Astrocyte of the hippocampus (primary cell): Measurements from ENCODE around the gene TUT1.
"Not testable (repeated sequence)": the region's sequence is repeated elsewhere in the genome, so short reads cannot be mapped to it uniquely, and the experiment has no call there.

Experiments used
- DNase-seq: peaks from one replicate; pipeline ENCODE4 v3.0.0; 2011; ENCODE audit warnings: low read depth, low spot score

TUT1 gene, protein sequence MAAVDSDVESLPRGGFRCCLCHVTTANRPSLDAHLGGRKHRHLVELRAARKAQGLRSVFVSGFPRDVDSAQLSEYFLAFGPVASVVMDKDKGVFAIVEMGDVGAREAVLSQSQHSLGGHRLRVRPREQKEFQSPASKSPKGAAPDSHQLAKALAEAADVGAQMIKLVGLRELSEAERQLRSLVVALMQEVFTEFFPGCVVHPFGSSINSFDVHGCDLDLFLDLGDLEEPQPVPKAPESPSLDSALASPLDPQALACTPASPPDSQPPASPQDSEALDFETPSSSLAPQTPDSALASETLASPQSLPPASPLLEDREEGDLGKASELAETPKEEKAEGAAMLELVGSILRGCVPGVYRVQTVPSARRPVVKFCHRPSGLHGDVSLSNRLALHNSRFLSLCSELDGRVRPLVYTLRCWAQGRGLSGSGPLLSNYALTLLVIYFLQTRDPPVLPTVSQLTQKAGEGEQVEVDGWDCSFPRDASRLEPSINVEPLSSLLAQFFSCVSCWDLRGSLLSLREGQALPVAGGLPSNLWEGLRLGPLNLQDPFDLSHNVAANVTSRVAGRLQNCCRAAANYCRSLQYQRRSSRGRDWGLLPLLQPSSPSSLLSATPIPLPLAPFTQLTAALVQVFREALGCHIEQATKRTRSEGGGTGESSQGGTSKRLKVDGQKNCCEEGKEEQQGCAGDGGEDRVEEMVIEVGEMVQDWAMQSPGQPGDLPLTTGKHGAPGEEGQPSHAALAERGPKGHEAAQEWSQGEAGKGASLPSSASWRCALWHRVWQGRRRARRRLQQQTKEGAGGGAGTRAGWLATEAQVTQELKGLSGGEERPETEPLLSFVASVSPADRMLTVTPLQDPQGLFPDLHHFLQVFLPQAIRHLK

GRCh38 chr11:62591448-62592145 is at the start of gene TUT1:
TUT1 (minus strand) TSS chr11:62591523; CDS start chr11:62591485, 38 bp downstream.
- peak; percentile 99 for DNase-seq

- DNase-seq, result no peak
Observed at GRCh38 chr11:62632492-62632891, 41.2 kb upstream of the TUT1 start.

- no peak for DNase-seq
Observed at GRCh38 chr11:62627713-62628112, 36.4 kb upstream of the TUT1 start.

DNA sequence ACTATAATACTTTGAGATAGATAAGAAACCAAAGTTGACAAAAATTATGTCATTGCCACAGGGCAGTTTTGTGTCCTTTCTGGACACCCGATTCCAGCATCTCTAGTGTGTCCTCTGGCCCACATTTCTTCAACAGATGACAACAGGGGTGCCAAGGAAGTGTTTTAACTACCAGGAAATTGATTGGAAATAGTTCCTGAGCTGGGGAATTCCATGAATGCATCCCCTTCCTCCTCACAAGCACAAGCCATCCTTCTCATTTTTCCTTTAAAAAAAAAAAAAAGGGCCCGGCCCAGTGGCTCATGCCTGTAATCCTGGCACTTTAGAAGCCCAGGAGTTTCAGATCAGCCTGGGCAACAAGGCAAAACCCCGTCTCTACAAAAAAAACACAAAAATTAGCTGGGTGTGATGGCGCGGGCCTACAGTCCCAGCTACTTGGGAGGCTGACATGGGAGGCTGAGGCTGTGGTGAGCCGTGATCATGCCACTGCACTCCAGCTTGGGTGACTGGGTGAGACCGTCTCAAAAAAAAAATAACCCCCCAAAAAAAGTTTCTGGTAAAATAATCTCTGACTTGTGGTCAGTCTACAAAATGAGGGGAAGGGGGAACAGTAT is 31.3 kb upstream of the TUT1 start:
- DNase-seq, result no peak

DNA sequence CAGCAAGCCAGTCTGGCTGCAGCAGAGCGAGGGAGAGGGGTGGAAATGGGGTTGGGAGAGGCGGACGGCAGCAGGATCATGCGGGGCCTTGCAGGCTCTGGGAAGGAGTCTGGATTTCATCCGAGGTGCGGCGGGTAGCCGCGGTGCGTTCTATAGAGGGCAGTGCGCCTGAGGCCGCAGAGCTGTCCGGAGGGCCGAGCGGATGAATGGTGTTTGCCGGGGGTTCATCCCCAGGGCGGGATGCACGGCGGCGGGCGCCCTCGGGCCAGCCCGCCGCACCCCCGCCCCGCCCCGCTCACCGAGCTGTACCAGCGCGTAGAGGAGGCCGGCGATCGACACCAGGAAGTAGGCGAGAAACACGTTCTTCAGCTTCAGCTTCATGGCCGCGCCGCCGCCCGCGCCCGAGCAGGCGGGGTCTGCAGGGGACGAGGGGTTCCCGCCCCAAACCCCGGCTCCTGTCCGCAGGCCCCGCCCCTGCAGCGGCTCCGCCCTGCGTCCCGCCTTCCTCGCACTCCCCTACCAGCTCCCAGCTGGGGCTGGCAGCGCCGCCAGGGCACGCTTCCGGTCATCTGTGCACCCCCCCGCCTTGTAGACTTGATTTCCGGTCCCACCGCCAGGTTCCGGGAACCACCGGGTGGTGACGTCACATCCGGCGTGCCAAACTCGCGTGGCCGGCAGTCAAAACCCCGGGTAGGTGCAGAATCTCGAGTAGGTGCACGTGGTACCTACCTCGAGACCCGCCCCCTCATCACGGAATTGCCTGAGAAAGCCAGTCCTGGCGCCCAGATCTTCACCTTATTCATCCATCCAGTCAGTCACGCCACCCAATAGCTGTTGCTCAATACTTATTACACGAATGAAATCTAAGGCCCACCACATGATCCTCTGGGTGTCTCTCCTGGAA is 30.5 kb upstream of the TUT1 start, which contains the start of gene B3GAT3:
TSS of gene B3GAT3 (minus strand) at position 420 of the 904 bp plus-strand sequence. CDS start at position 381, 39 bp downstream.
- peak; percentile 100 for DNase-seq

DNA sequence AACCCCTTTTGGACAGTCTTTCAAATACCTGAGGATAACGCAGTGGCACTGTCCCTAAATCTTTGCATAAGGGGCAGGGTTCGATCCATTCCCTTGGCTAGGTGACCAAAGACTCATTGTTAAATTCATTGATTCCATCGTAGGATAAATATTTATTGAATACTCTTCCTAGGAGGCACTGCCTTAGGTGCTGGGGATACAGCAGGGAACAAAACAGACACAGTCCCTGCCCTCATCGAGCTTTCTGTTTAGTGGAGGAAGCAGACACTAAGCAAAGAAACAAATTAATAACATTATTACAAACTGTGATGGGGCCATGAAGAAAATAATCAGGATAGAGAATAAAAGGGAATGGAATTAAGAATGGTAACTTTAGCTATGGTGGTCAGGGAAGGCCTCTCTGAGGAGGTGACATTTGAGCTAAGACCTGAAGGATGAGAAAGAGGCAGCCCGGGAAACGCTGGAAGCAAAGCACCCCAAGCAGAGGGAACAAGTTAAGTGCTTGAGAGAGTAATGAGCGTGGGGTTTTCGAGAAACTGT is 29.8 kb upstream of the TUT1 start:
- no peak for DNase-seq

DNA sequence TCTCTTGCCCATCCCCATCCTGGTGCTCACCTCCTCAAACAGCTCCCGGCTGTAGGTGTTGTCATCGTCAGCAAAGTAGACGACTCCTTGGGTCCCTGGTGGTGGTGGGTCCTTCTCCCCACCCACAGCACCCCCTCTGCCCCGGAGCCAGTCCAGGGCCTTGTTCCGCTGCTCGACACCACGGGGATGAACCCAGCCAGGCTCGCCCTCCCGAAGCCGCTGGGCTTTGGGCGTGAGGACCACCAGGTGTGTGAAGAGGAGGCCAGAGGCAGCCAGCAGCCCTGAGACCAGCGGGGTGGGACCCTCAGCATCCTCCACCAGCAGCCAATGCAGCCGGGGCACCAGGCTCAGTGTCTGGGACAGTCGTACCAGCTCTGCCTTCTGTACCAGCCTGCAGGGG is 25.6 kb upstream of the TUT1 start:
- DNase-seq, result not testable (repeated sequence)

DNA sequence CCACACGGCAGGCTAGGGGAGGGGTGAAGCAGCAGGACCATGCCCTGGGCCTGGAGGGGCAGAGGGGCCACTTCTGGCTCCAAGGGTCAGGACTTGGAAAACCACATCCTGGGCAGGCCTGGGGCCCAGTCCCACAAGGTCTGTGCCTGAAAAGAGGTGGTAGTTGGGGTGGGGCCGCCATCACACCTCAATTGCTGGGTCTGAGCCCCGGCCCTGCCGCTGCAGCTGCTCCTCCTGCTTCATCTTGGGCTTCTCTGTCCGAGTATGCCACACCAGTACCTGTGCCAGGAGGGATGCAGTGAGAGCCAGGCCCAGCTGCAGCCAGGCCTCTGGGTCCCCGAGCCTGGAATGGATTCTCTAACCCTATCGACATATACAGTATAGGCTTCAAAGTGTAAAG is 24.2 kb upstream of the TUT1 start:
- DNase-seq, result no peak

GRCh38 chr11:62614275-62614674 is 23.0 kb upstream of the TUT1 start:
- no peak for DNase-seq

DNA sequence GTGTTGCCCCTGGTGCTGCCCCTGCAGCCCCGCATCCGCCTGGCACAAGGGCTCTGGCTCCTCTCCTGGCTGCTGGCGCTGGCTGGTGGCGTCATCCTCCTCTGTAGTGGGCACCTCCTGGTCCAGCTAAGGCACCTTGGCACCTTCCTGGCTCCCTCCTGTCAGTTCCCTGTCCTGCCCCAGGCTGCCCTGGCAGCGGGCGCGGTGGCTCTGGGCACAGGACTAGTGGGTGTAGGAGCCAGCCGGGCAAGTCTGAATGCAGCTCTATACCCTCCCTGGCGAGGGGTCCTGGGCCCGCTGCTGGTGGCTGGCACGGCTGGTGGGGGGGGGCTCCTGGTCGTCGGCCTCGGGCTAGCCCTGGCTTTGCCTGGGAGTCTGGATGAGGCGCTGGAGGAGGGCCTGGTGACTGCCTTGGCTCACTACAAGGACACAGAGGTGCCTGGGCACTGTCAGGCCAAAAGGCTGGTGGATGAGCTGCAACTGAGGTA is 22.0 kb upstream of the TUT1 start:
- DNase-seq, result no peak

- DNase-seq, result peak; percentile 87
Observed at GRCh38 chr11:62612366-62613290, 21.3 kb upstream of the TUT1 start, which contains the start of the genes EML3 and ROM1. EML3 (minus strand) TSS chr11:62612775; CDS start chr11:62612457, 318 bp downstream. ROM1 (plus strand) TSS chr11:62613257; CDS start chr11:62613282, 25 bp downstream.

DNA sequence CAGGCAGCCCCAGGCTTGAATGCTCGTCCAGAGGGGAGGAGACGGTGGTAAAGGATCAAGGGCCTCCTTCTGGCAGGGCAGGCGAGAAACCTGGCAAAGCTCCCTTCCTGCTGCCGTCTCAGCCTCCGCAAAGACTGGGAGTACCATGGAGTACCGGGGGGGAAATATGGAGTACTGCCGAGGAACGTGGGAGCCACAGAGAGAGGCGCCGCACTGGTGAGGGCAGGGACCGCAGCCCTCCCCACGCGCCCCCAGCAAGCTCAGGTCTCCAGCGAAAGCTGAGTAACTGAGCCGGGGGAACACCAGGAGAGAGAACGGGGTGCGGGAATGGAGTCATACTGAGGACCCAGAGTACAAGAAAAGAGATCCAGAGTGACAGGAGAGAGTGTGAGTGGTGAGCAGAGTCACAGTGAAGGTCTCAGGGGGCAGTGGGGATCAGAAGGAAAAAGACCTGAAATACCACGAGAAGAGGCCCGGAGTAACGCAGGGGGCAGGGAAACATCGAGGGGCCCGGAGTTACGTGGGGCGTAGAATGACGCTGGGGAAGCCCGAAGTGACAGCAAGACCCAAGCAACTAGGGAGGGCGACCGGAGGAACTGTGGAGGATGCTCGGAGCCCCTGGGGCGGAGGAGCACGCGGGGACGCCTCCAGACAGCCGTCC is 20.5 kb upstream of the TUT1 start:
- peak; percentile 87 for DNase-seq

DNA sequence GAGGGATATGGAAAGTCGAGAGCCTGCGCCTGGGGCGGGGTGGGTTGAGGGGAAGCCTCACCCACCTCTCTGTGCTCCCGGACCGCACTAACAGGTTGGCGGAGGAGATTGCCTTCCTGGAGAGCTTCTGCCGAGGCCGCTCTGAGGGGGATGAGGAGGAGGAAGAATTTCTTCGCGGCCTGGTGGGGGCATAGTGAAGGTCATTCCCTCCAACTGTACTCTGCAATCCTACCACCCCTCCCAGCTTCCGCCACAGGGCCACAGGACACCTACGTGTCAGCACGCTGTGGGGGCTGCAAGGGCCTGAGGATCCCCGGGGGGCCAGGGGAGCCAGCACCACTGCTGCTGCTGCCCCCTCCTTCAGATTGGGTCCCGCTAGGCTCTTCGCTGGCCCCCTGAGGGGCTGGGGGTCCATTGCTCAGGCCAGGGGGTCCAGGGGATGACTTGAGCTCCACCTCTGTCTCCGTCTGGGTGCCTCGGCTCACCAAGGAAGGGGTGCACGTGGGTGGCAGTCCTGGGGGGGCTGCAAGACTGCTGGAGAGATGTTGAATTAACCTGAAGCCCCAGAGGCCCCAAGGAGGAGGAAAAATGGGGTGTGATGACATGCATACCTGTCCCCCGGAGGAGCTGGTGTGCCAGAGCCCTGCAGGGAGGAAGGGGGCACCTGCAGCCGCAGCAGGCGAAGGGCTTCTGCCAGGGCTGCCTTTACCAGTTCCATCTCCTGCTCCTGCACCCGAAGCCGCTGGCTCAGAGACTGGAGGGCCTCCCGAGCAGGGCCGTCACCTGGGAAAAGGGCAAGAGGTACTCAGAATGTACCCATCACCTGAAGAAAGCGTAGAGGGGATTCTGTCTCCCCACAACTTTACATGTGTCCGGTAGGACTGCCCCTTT is 19.7 kb upstream of the TUT1 start:
- DNase-seq, result no peak

GRCh38 chr11:62610403-62610802 is 19.1 kb upstream of the TUT1 start:
- no peak for DNase-seq

DNA sequence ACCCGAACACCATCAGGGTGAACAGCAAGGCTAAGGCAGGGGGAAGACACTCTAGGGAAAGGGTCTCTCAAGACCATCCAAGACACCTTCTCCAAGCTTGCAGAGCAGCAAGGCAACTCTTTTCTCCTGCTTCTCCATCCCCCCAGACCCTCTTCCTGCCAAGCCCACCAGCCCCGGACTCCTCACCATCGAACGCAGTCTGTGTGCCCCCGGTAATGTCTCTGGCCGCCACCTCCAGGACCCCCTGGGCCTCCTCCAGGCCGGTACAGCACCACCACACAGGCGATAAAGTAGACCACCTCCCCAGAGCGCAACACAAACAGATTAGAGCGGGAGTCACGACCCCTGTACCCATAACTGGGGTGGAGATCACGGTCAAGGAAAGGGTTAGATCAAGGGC is 17.5 kb upstream of the TUT1 start:
- DNase-seq, result no peak

DNA sequence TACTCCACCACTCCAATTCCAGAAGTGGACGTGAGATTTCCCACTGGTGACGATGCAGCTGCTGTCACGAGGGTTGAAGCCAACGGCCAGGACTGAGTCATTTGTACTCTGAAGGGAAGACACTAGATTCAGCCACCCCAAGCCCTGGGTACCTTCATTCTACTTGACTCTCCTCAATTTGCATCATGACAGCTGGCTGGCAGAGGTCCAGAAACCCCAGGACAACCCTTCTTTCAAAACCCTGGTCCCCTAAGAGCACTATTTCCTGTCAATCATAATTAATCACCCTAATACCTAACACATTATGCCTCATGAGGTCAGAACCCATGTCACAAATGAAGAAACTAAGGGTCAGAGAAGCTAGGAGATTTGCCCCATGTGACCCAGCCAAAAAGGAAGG is 16.4 kb upstream of the TUT1 start:
- no peak for DNase-seq

DNA sequence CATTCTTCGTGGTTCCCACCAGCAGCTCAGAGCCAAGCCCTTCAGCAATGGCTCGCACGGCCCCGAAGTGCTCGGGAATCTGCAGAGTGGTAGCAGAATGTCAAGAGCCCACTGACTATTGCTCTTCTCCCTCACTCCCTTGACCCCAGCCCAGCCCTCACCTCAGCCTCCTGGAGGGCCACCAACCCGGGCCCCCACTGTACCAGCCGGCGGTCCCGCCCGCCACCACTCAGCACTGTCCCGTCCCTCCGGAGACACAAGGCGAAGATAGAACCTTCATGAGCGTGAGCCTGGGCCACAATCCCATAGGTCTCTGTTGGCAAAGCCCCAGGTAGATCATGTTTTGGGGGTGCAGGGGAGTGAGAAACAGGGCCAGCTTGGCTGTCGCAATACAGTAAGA is 14.6 kb upstream of the TUT1 start:
- DNase-seq, result no peak
